GM12891 (cell line): ENCODE data around the gene CCNK.

Experiments used
- POLR2A ChIP-seq: IDR thresholded peaks from 2 replicates; pipeline ENCODE4 v1.6.1; 2011; ENCODE audit warnings: low read depth, low read length, control low read depth
- POLR2AphosphoS5 ChIP-seq: IDR thresholded peaks from 2 replicates; pipeline ENCODE4 v1.6.1; 2011; ENCODE audit warnings: low read depth, low read length, control low read depth

DNA sequence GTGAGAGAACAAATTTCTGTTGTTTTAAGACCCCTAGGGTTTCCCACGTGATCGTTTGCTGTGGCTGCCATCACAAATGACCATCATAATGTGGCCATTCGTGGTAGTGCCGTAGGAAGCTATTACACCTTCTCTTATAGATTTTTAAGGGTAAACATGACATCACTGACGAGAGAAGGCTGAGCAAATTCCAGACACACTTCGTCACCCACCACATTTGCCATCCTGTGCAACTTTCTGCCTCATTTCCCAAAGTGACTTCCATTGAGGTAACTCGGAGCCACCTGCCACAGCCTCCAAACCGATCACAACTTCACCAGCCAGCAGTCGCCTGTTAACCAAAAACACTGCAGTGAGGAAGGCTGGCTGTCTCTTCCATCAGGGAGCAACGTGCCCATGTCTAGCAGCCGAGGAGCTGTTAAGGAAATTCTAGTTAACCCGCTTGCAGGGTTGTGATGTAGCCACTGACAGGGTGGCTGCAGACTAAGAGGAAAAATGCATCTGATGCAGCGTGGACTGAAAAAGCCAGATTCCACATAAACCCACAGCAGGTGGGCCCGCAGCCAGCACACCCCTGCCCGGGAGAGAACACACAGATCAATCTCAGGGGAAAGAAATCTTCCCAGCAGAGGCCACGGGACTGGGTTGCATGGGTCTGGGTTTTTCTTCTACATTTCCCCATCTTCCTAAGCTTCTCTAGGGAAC lies 78.2 kb downstream of the CCNK start:
- no peak for TF ChIP-seq POLR2A
- TF ChIP-seq POLR2AphosphoS5 = no peak
